ENCODE measurements around the gene CALR.
"Not testable (repeated sequence)": the region's sequence is repeated elsewhere in the genome, so short reads cannot be mapped to it uniquely, and the experiment has no call there.

Gene CALR

DNA sequence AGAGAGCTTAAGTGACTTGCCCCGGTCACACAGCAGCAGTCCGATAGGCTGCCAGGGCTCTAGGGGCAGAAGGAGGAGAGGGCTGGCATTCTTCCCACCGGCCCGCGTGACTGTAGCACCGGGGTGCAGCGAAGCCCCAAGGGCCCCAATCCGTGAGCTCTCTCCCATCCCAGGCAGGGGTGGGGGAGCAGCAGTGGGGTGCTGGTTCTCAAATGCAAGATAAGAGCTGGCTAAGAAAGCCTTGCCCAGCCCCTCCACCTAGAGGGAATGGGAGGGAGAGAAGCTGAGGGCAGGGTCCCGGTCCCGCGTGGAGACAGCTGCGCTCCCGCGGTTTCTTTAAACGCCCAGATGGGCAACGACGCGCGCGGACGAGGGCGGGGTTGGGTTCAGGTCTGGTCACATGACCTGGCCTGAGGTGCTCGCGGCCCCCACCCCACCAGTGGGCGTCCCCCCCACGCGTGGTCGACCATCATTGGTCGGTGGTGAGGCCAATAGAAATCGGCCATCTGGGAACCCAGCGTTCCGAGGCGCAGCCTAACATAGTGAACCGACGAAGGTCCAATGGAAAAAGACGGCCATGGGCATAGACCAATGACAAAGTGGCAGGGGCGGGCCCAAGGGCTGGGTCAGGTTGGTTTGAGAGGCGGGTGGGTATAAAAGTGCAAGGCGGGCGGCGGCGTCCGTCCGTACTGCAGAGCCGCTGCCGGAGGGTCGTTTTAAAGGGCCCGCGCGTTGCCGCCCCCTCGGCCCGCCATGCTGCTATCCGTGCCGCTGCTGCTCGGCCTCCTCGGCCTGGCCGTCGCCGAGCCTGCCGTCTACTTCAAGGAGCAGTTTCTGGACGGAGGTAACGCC, at the start of gene CALR:
Gene CALR (plus strand): TSS at position 683 of the 852 bp plus-strand sequence. CDS start 71 bp downstream, at position 754.
- peak; percentile 98 to 100 for DNase-seq (ENCODE audit: low read depth in 2 of 2)

DNA sequence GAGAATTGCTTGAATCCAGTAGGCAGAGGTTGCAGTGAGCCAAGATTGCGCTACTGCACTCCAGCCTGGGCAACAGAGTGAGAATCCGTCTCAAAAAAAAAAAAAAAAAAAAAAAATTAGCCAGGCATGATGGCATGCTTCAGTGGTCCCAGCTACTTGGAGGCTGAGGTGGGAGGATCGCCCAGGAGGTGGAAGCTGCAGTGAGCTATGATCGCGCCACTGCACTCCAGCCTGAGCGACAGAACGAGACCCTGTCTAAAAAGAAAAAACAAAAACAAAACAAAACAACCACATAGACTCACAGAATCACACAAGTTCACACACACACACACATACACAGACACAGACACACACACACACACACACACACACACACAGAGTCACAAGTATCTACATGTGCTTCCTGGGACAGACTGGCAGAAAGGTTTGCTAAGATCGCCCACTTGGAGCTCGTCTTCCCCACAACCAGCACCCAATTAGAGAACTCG, 48.1 kb upstream of the CALR start:
- DNase-seq (ENCODE audit: low read depth in 2 of 2), result not testable (repeated sequence)

DNA sequence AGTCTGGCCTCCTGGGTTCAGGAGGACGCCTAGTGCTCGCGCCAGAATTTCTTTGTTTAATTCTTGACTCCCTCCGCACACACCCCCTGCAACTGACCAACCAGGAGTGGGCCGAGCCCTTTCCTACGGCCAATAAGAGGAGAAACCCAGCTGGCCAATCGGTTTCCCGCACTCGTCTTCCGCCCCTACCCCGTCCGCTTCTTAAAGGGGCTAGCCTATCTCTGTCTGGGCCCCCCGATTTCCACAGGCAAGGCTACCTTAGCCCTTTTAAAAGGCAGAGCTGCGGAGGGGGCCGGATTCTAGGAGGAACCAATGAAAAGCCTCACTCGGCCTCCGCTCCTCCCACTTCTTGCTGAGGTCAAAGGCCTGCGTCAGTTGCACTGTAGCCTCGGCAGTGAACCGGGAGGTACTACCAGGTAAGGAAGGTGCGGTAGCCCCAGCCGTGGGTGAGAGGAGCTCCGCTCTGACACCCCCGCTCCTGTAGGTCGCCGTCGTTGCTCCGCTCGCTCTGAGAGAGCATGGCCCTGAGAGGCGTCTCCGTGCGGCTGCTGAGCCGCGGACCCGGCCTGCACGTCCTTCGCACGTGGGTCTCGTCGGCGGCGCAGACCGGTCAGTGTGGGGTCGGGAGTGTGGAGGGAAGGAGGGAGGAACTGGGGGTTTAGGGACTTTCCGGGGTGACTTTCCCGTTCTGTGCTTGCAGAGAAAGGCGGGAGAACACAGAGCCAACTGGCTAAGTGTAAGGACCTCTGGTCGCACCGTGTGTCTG, 47.4 kb upstream of the CALR start, which contains the start of gene GCDH:
Gene GCDH (plus strand): TSS at position 374 of the 766 bp plus-strand sequence. CDS start 145 bp downstream, at position 519.
- peak; percentile 95 to 98 for DNase-seq (ENCODE audit: low read depth in 2 of 2)

DNA sequence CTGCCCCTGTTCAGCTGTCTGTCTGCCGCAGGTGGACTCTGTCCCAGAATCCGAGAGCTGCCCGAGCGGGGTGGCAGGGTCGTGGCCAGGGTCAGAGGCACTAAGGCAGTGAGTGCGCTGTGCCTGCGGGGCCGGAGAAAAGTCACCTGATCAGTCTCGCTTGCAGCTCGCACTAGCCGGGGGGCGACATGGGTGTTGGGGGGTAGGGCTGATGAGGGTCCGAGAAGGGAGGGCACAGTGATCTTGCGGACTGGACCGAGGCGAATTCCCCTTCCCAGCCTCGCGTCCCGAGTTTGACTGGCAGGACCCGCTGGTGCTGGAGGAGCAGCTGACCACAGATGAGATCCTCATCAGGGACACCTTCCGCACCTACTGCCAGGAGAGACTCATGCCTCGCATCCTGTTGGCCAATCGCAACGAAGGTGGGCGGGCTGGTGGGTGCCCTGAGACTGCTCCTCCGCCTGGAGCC, 46.8 kb upstream of the CALR start:
- DNase-seq (ENCODE audit: low read depth in 2 of 2), result no peak

DNA sequence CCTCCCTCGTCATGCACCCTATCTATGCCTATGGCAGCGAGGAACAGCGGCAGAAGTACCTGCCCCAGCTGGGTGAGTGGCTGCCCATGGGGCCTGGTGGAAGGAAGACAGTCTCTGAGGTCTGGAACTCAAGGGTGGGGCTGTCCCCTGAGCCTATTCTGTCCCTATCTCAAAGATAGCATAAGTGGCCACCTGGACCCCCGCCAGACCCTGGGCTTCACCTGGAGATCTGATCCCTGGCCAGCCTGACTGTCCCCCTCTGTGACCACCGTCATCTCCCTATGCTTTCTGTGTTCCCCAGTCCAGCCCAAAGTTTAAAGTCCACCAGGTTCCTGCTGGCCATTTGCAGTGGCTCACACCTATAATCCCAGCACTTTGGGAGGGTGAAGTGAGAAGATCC, 44.8 kb upstream of the CALR start:
- no peak for DNase-seq (ENCODE audit: low read depth in 2 of 2)

DNA sequence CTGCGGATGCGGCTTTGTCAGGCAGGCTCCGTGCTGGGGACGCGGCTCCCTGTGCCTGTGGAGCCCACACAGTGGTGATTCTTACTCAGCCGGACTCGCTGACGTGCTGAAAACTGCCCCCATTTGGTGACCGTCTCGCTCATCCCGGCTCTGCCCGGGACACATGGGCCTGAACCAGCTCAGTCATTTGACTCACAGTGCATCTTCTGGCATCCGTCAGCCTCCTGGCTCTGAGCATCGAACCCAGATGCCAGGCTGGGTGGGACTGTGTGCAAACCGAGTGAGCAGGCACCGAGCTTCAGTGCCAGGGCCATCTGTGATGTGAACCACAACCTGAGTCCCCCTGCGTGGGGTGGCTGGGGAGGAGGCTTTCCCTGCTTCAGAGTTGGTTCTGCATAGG, 41.9 kb upstream of the CALR start:
- no peak for DNase-seq (ENCODE audit: low read depth in 2 of 2)

DNA sequence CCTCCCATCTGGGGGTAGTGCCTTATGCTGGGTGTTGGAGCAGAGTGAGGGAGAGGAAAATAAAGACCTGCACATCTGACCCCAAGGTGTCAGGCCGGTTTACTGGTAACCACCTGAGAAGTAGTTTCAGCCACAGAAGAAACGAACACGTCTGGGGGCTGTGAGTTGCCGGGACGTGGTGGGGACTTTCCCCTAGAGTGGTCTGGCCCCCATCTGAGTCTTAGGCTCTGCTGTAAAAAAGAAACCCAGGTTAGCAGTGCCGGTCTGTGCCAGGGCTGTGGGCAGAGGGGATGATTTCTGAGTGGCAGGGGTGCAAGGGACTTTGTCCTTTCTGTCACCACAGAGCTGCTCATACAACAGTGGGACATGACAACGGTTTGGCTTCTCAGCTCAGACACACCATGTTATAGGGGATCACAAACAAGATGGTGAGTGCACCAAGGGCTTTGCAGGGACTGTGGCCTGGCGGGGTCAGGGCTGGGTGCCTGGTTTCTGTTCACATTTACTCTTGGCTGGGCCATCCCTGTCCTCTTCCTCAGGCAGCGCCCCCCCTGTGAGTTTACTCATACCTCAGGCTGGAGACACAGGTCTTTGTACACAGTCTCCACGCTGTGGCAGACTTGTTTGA, 38.4 kb upstream of the CALR start:
- DNase-seq (ENCODE audit: low read depth in 2 of 2), result no peak

DNA sequence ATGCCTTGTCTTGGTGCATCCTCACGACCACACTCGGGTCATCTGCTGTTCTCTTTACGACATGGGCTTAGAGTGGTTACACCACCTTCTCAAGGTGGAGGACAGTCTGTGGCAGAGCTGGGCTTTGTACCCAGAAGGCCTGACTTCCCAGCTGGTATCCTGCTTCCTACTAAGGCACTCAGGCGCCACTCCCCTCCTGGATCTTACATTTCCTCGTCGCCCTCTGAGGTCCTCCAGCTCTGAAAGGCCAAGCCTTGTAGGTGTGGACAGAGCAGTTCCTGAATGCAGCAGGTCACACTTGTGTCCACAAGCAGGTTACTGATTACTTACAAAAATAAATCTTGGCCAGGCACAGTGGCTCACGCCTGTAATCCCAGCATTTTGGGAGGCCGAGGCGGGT, 31.2 kb upstream of the CALR start:
- no peak for DNase-seq (ENCODE audit: low read depth in 2 of 2)

DNA sequence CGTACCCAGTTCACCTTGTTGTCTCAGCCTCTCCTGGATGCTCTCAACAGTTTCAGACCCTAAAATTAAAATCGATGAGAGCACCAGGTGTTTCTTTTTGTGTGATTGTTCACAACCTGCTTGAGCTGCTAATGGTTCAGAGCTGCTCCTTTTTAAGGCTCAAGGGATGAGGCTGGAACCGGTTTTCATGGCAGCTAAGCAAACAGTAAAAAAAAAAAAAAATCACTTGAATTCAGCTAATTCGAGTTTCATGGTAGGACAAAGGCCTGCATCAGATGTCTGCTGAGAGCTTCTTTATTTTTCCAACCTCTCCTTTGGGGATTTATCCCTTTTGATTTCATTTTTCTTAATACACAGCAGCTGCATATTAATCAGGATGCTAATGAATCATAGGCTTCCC, 25.8 kb upstream of the CALR start:
- no peak for DNase-seq (ENCODE audit: low read depth in 2 of 2)

DNA sequence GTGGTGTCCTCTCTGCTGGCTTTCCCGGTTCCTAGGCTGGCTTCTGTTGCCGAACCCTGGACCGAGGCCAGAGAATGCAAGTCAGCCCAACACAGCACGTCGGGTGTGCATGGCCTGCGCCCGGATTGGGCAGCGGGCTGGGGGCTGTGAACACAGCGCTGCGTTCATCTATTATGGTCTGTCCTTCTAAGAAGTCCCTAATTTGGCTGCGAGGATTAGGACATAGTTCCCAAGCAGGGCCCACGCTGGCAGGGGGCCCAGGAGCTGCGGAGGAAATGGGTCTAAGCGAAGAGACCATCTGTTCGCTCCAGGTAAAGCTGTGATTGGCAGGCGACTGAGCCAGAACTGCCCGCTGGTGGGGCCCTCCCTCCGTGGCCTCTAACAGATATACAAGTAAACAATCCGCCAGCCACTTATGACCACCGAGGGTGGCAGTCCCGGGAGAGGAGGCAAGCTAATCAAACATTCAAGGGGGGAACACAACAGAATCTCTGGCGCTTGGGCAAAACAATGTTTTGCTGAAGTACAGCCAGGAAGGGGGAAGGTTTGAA, 25.3 kb upstream of the CALR start:
- DNase-seq (ENCODE audit: low read depth in 2 of 2), result no peak

DNA sequence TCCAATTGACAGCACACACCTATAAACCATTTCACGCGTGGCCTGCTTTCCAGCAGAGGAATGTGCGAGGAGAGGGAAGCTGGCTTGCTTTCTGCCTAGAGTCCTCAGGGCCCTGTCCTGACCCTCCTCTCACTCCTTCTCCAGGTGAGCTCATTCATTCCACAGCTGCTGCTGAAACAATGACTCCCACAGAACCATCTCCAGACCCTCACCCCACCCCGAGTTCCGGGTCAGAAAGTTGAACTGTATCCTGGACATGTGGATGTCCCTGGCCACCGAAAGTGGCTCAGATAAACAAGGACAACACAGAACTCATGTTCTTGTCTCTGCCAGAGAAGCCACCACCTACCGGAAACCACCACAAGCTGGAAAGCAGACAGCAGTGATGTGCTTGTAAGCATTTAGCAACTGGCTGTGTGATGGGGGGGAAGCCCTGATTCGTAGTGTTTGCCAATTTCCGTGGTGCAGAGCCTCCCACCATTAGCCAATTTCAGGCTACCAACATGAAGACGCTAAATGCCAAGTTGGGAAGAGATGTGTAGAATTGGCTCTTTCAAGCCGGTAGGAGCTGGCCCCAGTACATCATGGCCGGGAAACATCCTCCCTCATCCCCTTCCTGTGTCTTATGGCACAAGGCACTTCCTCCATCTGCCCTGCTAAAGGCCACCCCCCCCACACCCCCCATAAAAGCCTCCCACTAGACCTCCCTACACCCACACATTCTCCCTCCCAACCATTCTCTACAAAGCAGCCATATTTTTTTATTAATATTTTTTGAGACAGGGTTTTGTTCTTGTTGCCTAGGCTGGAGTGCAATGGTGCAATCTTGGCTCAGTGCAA, 24.3 kb upstream of the CALR start:
- DNase-seq (ENCODE audit: low read depth in 2 of 2), result peak in 1 of 2 donors; percentile 33

DNA sequence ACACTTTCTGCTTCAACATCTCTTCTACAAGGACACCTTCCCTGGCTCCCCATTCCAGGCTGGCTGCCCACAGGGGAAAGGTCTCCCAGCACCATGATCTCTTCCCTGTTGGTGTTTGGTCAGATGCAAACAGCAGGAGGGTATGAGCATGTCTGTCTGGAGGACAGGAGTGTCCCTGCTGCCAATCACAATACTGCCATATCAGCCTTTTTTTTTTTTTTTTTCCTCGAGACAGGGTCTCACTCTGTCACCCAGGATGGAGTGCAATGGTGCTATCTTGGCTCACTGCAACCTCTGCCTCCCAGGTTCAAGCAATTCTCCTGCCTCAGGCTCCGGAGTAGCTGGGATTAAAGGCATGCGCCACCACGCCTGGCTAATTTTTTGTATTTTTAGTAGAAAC, 22.5 kb upstream of the CALR start:
- not testable (repeated sequence) for DNase-seq (ENCODE audit: low read depth in 2 of 2)

DNA sequence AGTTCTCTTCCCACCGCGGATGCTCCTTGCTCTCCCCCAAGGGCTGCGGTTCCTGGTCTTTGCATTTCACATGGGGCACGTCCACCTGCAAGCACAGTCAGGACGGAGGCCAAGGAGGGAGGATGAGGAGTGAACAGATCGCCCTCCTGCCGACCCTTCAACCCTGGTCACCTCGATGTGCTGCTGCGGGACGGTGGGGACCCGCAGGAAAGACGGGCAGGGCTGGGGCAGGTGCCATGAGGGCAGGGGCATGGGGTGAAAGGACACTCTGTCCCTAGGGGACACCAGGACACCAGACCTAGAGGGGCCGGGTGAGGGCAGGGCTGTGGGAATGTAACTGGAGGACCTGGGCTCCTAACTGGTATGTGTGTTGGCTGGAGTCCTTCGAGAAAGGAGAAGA, 20.2 kb upstream of the CALR start:
- no peak for DNase-seq (ENCODE audit: low read depth in 2 of 2)

DNA sequence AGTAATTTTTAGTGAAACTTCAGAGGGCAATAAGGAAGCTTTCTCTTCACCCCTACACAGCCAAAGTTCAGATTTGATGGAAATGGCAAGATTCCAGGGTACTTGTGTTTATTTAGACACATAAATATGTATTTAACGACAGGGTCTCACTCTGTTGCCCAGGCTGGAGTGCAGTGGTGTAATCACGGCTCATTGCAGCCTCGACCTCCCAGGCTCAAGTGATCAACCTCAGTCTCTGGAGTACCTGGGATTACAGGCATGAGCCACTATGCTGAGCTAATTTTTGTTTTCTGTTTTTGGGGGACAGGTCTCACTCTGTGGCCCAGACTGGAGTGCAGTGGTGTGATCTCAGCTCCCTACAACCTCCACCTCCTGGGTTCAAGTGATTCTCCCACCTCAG, 17.4 kb upstream of the CALR start:
- DNase-seq (ENCODE audit: low read depth in 2 of 2), result no peak

DNA sequence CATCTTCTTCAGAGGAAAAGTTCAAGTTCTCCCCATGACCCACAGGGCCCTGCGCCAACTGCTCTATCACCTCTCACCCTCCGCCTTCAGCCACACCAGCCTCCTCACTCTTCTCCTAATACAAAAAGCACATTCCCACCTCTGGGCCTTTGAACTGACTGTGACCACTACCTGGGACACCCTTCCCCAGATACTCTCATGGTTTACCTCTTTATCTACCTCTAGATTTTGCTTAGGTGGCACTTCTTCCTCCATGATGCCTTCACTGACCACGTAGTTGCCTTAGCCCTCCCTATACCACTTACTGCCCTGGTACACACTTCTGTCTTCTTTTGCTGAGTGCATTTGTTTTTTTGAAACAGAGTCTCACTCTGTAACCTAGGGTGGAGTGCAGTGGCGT, 15.4 kb upstream of the CALR start:
- no peak for DNase-seq (ENCODE audit: low read depth in 2 of 2)

DNA sequence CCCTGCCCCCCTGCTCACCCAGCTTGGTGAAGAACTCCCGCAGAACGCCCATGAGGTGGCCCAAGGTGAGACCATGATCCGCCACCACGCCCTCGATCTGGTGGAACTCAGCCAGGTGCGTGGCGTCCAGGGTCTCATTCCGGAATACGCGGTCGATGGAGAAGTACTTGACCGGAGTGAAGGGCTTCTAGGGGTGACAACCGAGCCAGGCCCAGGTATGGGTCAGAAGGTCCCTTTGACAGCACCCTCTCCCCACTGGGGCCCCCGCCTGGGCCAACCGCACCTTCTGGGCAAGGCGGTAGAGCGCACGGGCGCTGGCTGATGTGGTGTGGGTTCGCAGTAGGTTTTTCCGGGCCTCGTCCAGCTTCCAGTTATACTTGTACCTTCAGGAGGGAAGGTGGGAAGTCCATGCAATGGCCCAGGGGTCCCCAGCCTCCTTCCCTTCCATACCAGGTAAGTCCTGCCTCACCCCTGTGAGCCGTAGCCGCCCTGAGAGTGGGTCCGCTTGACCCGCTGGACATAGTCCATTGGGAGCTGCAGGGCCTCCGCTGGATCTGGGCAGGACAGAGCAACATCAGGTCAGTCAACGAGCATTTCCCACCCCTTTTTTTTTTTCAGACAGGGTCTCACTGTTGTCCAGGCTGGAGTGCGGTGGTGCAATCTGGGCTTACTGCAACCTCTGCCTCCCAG, 13.6 kb upstream of the CALR start:
- no peak for DNase-seq (ENCODE audit: low read depth in 2 of 2)

DNA sequence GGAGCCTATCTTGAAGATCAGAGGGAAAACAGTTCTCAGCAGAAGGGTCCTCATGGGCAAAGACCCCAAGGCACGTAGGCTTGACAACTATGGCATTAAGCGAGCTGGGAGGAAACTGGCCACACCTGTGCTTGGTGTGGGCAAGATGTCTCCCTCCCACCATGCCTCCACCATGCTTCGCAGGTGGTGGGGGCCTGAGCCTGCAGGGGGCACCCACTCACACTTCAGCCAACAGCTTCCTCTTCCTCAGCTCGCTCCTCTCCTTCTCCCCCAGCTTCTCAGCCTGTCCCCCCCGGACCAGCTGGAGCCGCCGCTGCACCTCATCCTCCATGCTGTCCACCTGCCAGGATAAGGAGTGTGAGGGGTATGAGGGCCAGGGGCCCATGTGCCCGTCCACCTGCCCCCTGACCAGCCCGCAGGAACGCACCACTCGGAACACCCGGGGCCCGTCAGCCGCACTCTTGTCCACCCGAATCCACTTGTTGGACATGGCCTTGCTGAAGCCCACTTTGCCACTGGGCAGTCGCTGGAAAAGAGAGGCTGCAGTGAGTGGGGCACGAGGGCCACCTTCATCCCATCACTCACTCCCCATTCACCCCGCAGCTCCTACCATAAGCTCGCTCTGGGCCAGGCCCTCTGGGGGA, 8.3 kb upstream of the CALR start:
- DNase-seq (ENCODE audit: low read depth in 2 of 2), result no peak

DNA sequence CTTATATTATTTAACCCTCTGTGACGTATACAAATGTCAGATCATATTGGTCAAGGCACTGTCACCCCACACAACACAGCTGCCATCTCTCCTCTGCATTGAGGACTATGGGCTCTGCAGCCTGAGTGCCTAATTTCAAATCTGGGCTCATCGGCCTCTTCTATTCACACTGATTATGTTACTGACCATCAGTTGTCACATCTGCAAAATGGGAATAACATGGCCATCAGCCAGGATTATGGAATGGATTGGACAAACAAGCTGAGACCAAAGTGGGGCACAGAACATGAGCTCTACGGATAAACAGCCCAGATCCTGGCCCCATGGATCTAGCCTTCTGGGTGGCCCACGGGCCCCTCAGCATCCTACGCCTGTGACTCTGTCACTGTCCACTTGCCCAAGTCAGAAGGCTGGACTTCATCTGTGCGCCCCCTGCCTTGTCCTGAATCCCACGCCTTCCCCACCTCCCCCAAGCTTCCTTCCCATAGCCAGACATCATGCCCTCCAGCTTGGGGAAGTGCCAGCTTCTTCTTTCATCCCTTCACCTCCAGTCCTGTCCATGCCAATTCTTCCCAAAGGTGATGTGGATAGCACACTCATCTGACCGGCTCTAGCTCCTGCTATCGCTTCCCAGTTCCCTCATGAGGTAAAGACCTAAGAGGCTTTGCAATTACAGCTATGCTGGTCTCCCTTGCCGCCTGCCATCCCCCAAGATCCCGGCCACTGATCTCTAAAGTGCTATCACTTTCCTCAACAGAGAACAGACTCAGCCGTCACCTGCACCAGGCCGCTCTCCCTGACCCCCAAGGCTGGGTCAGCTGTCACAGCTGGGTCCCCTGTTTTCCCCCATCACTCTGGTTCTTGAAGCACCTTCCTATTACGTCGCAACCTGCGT, 5.8 kb upstream of the CALR start:
- no peak for DNase-seq (ENCODE audit: low read depth in 2 of 2)
